HepG2 (cell line): Measurements from ENCODE around the gene TCF20. TPM values are rescaled to one million over a fixed set of nuclear protein-coding genes. Genes with fewer than 3 reads are reported as not detected.

Experiments
- CEBPG ChIP-seq: IDR thresholded peaks from 2 replicates; pipeline ENCODE4 v1.6.1; 2016
- CSRNP1 ChIP-seq: sonication (generic); formaldehyde crosslinking; IDR thresholded peaks from 2 replicates; pipeline ENCODE4 v1.8.1; 2023; ENCODE audit warnings: mild to moderate bottlenecking, missing genetic modification reagents
- ERF ChIP-seq: IDR thresholded peaks from 2 replicates; pipeline ENCODE4 v1.6.1; 2018; ENCODE audit warnings: missing biosample characterization, missing genetic modification reagents
- FOXA1 ChIP-seq, 2 experiments: fragments of 450-650 bp in 1 of 2; sonication (generic) in 1 of 2; formaldehyde crosslinking in 1 of 2; IDR thresholded peaks; 2 replicates each; pipeline versions ENCODE4 v1.4.0 to v1.6.1; 2016 to 2020; ENCODE audit warnings: missing genetic modification reagents in 1 of 2
- GTF3A ChIP-seq: sonication (generic); formaldehyde crosslinking; conservative IDR thresholded peaks from 2 replicates; pipeline ENCODE4 v1.4.0; 2020; ENCODE audit warnings: mild to moderate bottlenecking, missing genetic modification reagents
- HCFC1 ChIP-seq: fragments of 150-350 bp; IDR thresholded peaks from 2 replicates; pipeline ENCODE4 v1.6.1; 2014; ENCODE audit warnings: low read depth, low read length
- IRF9 ChIP-seq: sonication (generic); formaldehyde crosslinking; IDR thresholded peaks from 2 replicates; pipeline ENCODE4 v1.8.0; 2022; ENCODE audit warnings: missing genetic modification reagents, mild to moderate bottlenecking, borderline replicate concordance
- NR1H2 ChIP-seq: sonication (generic); formaldehyde crosslinking; IDR thresholded peaks from 2 replicates; pipeline ENCODE4 v1.8.1; 2022; ENCODE audit warnings: low read depth, missing genetic modification reagents, borderline replicate concordance
- NR3C1 ChIP-seq: sonication (generic); formaldehyde crosslinking; IDR thresholded peaks from 2 replicates; pipeline ENCODE4 v1.4.0; 2020; ENCODE audit warnings: missing genetic modification reagents
- ONECUT2 ChIP-seq: sonication (generic); formaldehyde crosslinking; IDR thresholded peaks from 2 replicates; pipeline ENCODE4 v1.4.0; 2020; ENCODE audit warnings: missing genetic modification reagents
- RAD21 ChIP-seq: fragments of 450-650 bp; formaldehyde crosslinking; IDR thresholded peaks from 2 replicates; pipeline ENCODE4 v1.5.0; 2020; ENCODE audit warnings: mild to moderate bottlenecking
- SIX4 ChIP-seq: sonication (generic); formaldehyde crosslinking; IDR thresholded peaks from 2 replicates; pipeline ENCODE4 v1.4.0; 2020; ENCODE audit warnings: missing genetic modification reagents
- SRSF1 ChIP-seq: fragments of 200-400 bp; formaldehyde crosslinking; optimal IDR thresholded peaks from 2 replicates; pipeline ENCODE3; 2017; ENCODE audit warnings: mild to moderate bottlenecking, low read depth, low read length, moderate library complexity
- ZNF317 ChIP-seq: sonication (generic); formaldehyde crosslinking; IDR thresholded peaks from 2 replicates; pipeline ENCODE4 v1.5.0; 2020; ENCODE audit warnings: mild to moderate bottlenecking, missing genetic modification reagents
- ZNF605 ChIP-seq: sonication (generic); formaldehyde crosslinking; IDR thresholded peaks from 2 replicates; pipeline ENCODE4 v1.8.0; 2022; ENCODE audit warnings: mild to moderate bottlenecking, missing genetic modification reagents
- ZNF615 ChIP-seq: sonication (generic); formaldehyde crosslinking; IDR thresholded peaks from 2 replicates; pipeline ENCODE4 v1.5.0; 2020; ENCODE audit warnings: mild to moderate bottlenecking, missing genetic modification reagents, borderline replicate concordance
- ZNF83 ChIP-seq: sonication (generic); formaldehyde crosslinking; IDR thresholded peaks from 2 replicates; pipeline ENCODE4 v1.4.0; 2020; ENCODE audit warnings: missing genetic modification reagents, mild to moderate bottlenecking, borderline replicate concordance
- ZNF891 ChIP-seq: sonication (generic); formaldehyde crosslinking; IDR thresholded peaks from 2 replicates; pipeline ENCODE4 v1.5.0; 2020; ENCODE audit warnings: mild to moderate bottlenecking, missing genetic modification reagents
- polyA plus RNA-seq, 8 experiments: library from polyadenylated mRNA; depleted of rRNA in 3 of 8; stranded (reverse) in 7 of 8; unstranded in 1 of 8; fragments of >200 nt; fragmentation: Illumina TruSeq in 4 of 8; extraction: Trizol in 4 of 8; gene quantifications; 2 replicates each; pipeline versions ENCODE4 v1.2.1 to v1.2.3, GENCODE V29; 2011 to 2016; ENCODE audit warnings: low read depth in 4 of 8, missing spikeins in 1 of 8, mixed read lengths in 1 of 8; ENCODE audit not compliant: insufficient read depth in 1 of 8
- total RNA-seq, 5 experiments: library from RNA; depleted of rRNA; stranded (reverse); fragments of >200 nt; fragmentation: Illumina TruSeq; extraction: Trizol; gene quantifications; 2 replicates each; pipeline ENCODE4 v1.2.3, GENCODE V29; 2016; ENCODE audit warnings: low read depth in 1 of 5
- TF ChIP-seq, protein P1 (sequence below): sonication (generic); formaldehyde crosslinking; IDR thresholded peaks from 2 replicates; pipeline ENCODE4 v1.4.0; 2020; ENCODE audit warnings: missing genetic modification reagents
- TF ChIP-seq, protein P2 (sequence below): IDR thresholded peaks from 2 replicates; pipeline ENCODE4 v1.6.1; 2016; ENCODE audit warnings: low read depth, control low read depth
- TF ChIP-seq, protein P3 (sequence below): sonication (generic); formaldehyde crosslinking; conservative IDR thresholded peaks from 2 replicates; pipeline ENCODE4 v1.4.0; 2020; ENCODE audit warnings: missing genetic modification reagents
- TF ChIP-seq, protein P4 (sequence below): sonication (generic); formaldehyde crosslinking; IDR thresholded peaks from 2 replicates; pipeline ENCODE4 v1.4.0; 2020; ENCODE audit warnings: missing genetic modification reagents

The TCF20 gene
- total and polyA plus RNA-seq, 2 of the 13 experiments (the other 11 are each of a cell fraction or from before 2014, with no cell fraction given): 12.8 to 23.7 TPM

DNA sequence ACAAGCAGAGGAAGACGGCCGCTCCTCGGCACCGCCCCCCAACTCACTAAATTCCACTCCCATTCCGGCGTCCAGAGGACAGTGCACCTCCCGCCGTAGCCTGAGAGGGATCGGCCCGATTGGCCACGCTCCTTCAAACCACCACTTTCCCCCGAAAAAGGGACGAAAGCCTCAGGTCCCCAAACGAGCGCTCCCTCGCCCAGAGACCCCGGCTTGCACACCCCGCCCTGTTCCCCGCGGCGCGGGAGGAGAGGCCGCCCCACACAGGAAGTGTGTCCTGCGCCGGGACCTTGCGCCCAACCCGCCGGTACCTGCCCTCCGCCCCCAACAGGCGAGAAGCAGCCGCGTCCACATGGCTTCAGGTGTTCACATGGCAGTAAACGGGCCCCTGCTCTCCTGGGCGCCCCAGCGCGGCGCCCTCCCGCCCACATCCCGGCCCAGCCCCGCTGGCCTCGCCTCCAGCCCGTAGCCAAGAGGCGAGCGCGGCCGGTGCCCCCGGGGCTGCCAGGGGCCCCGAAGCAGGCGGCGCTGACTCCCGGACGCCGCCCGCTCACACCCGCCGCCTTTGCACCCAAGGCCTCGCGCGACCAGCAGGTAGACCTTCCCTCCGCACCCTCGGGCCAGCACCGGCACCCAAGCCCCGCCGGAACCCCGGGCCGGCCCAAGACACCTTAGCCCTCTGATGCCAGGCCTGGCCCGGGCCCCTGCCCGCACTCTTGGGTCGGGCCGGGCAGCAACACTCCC, 849 bp downstream of the TCF20 start (continued):
- TF ChIP-seq, protein P1, sequence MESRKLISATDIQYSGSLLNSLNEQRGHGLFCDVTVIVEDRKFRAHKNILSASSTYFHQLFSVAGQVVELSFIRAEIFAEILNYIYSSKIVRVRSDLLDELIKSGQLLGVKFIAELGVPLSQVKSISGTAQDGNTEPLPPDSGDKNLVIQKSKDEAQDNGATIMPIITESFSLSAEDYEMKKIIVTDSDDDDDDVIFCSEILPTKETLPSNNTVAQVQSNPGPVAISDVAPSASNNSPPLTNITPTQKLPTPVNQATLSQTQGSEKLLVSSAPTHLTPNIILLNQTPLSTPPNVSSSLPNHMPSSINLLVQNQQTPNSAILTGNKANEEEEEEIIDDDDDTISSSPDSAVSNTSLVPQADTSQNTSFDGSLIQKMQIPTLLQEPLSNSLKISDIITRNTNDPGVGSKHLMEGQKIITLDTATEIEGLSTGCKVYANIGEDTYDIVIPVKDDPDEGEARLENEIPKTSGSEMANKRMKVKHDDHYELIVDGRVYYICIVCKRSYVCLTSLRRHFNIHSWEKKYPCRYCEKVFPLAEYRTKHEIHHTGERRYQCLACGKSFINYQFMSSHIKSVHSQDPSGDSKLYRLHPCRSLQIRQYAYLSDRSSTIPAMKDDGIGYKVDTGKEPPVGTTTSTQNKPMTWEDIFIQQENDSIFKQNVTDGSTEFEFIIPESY (CRISPR knock-in tag): no peak
- no peak for TF ChIP-seq FOXA1 (IDR thresholded peaks at IDR 0.05)
- TF ChIP-seq FOXA1 (CRISPR knock-in tag; IDR thresholded peaks at IDR 0.05): no peak
- TF ChIP-seq SRSF1: no peak
- 0 out of 2 replicates have a peak, but pooled peaks have one; percentile 23 for TF ChIP-seq ZNF317 (CRISPR knock-in tag)
- TF ChIP-seq ERF (CRISPR knock-in tag): no peak
- TF ChIP-seq, protein P2, sequence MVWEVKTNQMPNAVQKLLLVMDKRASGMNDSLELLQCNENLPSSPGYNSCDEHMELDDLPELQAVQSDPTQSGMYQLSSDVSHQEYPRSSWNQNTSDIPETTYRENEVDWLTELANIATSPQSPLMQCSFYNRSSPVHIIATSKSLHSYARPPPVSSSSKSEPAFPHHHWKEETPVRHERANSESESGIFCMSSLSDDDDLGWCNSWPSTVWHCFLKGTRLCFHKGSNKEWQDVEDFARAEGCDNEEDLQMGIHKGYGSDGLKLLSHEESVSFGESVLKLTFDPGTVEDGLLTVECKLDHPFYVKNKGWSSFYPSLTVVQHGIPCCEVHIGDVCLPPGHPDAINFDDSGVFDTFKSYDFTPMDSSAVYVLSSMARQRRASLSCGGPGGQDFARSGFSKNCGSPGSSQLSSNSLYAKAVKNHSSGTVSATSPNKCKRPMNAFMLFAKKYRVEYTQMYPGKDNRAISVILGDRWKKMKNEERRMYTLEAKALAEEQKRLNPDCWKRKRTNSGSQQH: 0 out of 2 replicates have a peak, but pooled peaks have one; percentile 38
- TF ChIP-seq NR3C1 (CRISPR knock-in tag): no peak
- no peak for TF ChIP-seq HCFC1
- TF ChIP-seq GTF3A (CRISPR knock-in tag): no peak; the same call in 1 of the 2 replicates
- peak; percentile 39; the same call in 1 of the 2 replicates for TF ChIP-seq IRF9 (CRISPR knock-in tag)
- TF ChIP-seq ZNF605: peak; percentile 57; the same call in 1 of the 2 replicates
- TF ChIP-seq SIX4 (CRISPR knock-in tag): no peak
- TF ChIP-seq ONECUT2 (CRISPR knock-in tag): no peak
- TF ChIP-seq, protein P3, sequence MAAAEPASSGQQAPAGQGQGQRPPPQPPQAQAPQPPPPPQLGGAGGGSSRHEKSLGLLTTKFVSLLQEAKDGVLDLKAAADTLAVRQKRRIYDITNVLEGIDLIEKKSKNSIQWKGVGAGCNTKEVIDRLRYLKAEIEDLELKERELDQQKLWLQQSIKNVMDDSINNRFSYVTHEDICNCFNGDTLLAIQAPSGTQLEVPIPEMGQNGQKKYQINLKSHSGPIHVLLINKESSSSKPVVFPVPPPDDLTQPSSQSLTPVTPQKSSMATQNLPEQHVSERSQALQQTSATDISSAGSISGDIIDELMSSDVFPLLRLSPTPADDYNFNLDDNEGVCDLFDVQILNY (CRISPR knock-in tag): no peak
- TF ChIP-seq ZNF891 (CRISPR knock-in tag): peak; percentile 44
- TF ChIP-seq ZNF83 (CRISPR knock-in tag): no peak
- TF ChIP-seq NR1H2 (CRISPR knock-in tag): no peak
- TF ChIP-seq CEBPG (CRISPR knock-in tag): no peak
- TF ChIP-seq, protein P4, sequence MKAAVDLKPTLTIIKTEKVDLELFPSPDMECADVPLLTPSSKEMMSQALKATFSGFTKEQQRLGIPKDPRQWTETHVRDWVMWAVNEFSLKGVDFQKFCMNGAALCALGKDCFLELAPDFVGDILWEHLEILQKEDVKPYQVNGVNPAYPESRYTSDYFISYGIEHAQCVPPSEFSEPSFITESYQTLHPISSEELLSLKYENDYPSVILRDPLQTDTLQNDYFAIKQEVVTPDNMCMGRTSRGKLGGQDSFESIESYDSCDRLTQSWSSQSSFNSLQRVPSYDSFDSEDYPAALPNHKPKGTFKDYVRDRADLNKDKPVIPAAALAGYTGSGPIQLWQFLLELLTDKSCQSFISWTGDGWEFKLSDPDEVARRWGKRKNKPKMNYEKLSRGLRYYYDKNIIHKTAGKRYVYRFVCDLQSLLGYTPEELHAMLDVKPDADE (CRISPR knock-in tag): no peak
- TF ChIP-seq RAD21: peak; percentile 56
- no peak for TF ChIP-seq CSRNP1
- TF ChIP-seq ZNF615: no peak
